GM21381 (cell line): ENCODE measurements around the gene MAP3K14.

Source experiments
- ATAC-seq: cut with Tn5 transposase; IDR thresholded peaks from one replicate; pipeline ENCODE4 v1.9.1; 2021; ENCODE audit warnings: mild to moderate bottlenecking, moderate library complexity; ENCODE audit not compliant: unreplicated experiment

MAP3K14 gene

GRCh38 chr17:45225051-45225700 is 91.6 kb downstream of the MAP3K14 start:
- no peak for ATAC-seq

- ATAC-seq: no peak
These were observed 92.2 kb downstream of the MAP3K14 start for GRCh38 chr17:45224671-45225050.

- ATAC-seq: no peak
These were observed 93.0 kb downstream of the MAP3K14 start for GRCh38 chr17:45223539-45224528.

DNA sequence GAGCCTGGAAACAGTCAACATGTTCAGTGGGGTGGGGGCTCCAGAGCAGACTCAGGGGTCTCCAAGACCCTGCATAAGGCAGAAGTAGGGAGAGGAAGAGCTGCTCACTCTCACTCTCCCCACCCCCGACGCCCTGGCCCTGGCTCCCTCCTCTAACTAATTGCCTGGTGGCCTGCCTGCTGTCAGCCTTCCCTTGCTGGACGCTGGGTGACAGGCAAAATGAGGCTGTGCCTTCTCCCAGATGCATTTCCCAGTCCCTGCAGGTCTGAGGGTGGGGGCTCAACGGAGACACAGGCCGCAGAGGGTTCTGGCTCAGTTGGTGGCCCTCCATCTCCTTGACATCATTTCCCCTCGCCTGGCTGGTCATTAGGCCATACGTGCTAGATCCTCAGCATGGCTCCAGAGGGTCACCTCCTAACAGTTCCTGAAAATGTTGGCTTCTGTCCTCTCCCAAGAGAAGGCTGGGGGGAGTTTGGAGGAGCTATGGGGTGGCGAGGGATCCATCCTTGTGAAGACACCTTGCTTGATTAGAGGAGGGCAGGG is 93.8 kb downstream of the MAP3K14 start:
- ATAC-seq: no peak

- no peak for ATAC-seq
These were observed 94.4 kb downstream of the MAP3K14 start for GRCh38 chr17:45222289-45222995.

GRCh38 chr17:45222014-45222288 is 94.9 kb downstream of the MAP3K14 start:
- no peak for ATAC-seq

- no peak for ATAC-seq
These were observed 95.5 kb downstream of the MAP3K14 start, which contains the start of gene FMNL1 for GRCh38 chr17:45221081-45222013. Gene FMNL1, plus strand, starts transcription at chr17:45221885. Its CDS starts 240 bp downstream, at chr17:45222125.

DNA sequence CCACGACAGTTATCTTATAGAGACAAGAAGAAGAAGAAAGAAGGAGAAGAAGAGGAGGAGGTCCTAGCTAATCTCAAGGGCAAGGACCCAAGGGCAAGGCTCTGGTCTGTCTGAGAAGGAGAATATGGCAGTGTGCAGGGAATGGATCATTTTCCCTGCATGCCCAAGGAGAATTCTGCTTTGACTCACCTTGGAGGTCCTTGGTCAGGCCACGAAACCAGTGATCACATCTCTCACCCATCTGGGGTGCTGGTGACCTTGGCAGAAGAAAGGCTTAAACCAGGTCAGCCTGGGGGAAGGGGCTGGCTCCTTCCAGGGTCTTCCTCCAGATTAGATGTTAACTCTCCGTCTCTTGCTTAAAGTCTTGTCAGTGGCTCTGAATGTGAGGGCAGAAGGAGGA is 96.7 kb downstream of the MAP3K14 start:
- no peak for ATAC-seq

GRCh38 chr17:45218895-45219661 is 97.7 kb downstream of the MAP3K14 start:
- no peak for ATAC-seq
